ENCODE measurements around the gene CCIN. TPM values are rescaled to one million over a fixed set of nuclear protein-coding genes. Genes with fewer than 3 reads are reported as not detected.
A peak's percentile ranks its signal among the peaks of the same experiment; 100 is the strongest.

The CCIN gene
- total and polyA plus RNA-seq, 2 experiments from 2014 or later = 1.4 to 2.8 TPM

GRCh38 chr9:36213387-36213786 is 44.2 kb downstream of the CCIN start:
- DNase-seq = no peak
- Histone ChIP-seq H3K4me2 (ENCODE audit: unreplicated experiment) (no peak overlapping the region), H3K36me3 (ENCODE audit: low read depth) (peaks cover 53% of the 10 kb centered on the region), H3K4me1 (ENCODE audit: insufficient read depth) (peaks cover 25% of the 10 kb centered on the region), H3K27me3 (replicated peaks; ENCODE audit: insufficient read depth) (no peaks in the 10 kb centered on the region), H3K4me3 (no peak overlapping the region), H3K79me2 (ENCODE audit: insufficient read depth) (peaks cover 89% of the 10 kb centered on the region), H4K20me1 (ENCODE audit: insufficient read depth) (no peaks in the 10 kb centered on the region), H3K27ac (0 out of 2 replicates have a peak overlapping the region, but pooled peaks have one; percentile 31), H3F3A (ENCODE audit: insufficient read depth) (peaks cover 45% of the 10 kb centered on the region), H3K9me2 (ENCODE audit: insufficient read depth) (no peaks in the 10 kb centered on the region), H3K9ac (no peak overlapping the region), H3K9me3 (ENCODE audit: low read depth) (no peaks in the 10 kb centered on the region), H2AFZ (no peak overlapping the region)
- 96 to 100% methylated on average over 4 of the region's 4 CpGs for WGBS, 2 experiments (ENCODE audit: low coverage in 1 of 2, low lambda C conversion rate in 2 of 2, missing lambda C conversion rate in 2 of 2)
- TF ChIP-seq EZH2phosphoT487 (IDR thresholded peaks at IDR 0.05; ENCODE audit: insufficient read depth, low read depth) (no peak), EZH2 (IDR thresholded peaks at IDR 0.05; ENCODE audit: insufficient read depth, poor library complexity, severe bottlenecking) (no peak)
- in situ Hi-C loops (cut with MboI) = no loop called here

- H3K9me3 ChIP-seq (ENCODE audit: low read depth) = no peaks in the 10 kb centered on the region
- H4K20me1 ChIP-seq (ENCODE audit: insufficient read depth) = no peaks in the 10 kb centered on the region
- TF ChIP-seq EZH2phosphoT487 (IDR thresholded peaks at IDR 0.05; ENCODE audit: insufficient read depth, low read depth) (no peak), EZH2 (IDR thresholded peaks at IDR 0.05; ENCODE audit: insufficient read depth, poor library complexity, severe bottlenecking) (no peak)
- peaks cover 86% of the 10 kb centered on the region for H3K79me2 ChIP-seq (ENCODE audit: insufficient read depth)
- H3K9me2 ChIP-seq (ENCODE audit: insufficient read depth) = no peaks in the 10 kb centered on the region
- no peaks in the 10 kb centered on the region for H3K27me3 ChIP-seq (replicated peaks; ENCODE audit: insufficient read depth)
- WGBS, 2 experiments (ENCODE audit: low coverage in 1 of 2, low lambda C conversion rate in 2 of 2, missing lambda C conversion rate in 2 of 2) = 69 to 70% methylated on average over 4 of the region's 4 CpGs
- in situ Hi-C loops (cut with MboI) = no loop called here
- H3K9ac ChIP-seq = no peak overlapping the region
- peaks cover 50% of the 10 kb centered on the region for H3K36me3 ChIP-seq (ENCODE audit: low read depth)
- no peak overlapping the region for H3K4me2 ChIP-seq (ENCODE audit: unreplicated experiment)
- H3F3A ChIP-seq (ENCODE audit: insufficient read depth) = peaks cover 40% of the 10 kb centered on the region
- no peak overlapping the region for H3K4me3 ChIP-seq
- H2AFZ ChIP-seq = no peak overlapping the region
- peak overlapping the region; percentile 31 for H3K27ac ChIP-seq
- peaks cover 19% of the 10 kb centered on the region for H3K4me1 ChIP-seq (ENCODE audit: insufficient read depth)
- no peak for DNase-seq
Measured at GRCh38 chr9:36213989-36214388, 44.8 kb downstream of the CCIN start.

- H3K79me2 ChIP-seq (ENCODE audit: insufficient read depth) = peaks cover 84% of the 10 kb centered on the region
- peak overlapping the region; percentile 31 for H3K27ac ChIP-seq
- H3K4me3 ChIP-seq = no peak overlapping the region
- H2AFZ ChIP-seq = no peak overlapping the region
- H3K9me2 ChIP-seq (ENCODE audit: insufficient read depth) = no peaks in the 10 kb centered on the region
- peak; percentile 66 for DNase-seq
- peaks cover 45% of the 10 kb centered on the region for H3F3A ChIP-seq (ENCODE audit: insufficient read depth)
- peaks cover 13% of the 10 kb centered on the region; the same call in 1 of the 2 replicates for H3K4me1 ChIP-seq (ENCODE audit: insufficient read depth)
- H4K20me1 ChIP-seq (ENCODE audit: insufficient read depth) = no peaks in the 10 kb centered on the region
- no peak overlapping the region for H3K4me2 ChIP-seq (ENCODE audit: unreplicated experiment)
- in situ Hi-C loops (cut with MboI) = no loop called here
- H3K36me3 ChIP-seq (ENCODE audit: low read depth) = peaks cover 52% of the 10 kb centered on the region
- H3K9me3 ChIP-seq (ENCODE audit: low read depth) = no peaks in the 10 kb centered on the region
- no peaks in the 10 kb centered on the region for H3K27me3 ChIP-seq (replicated peaks; ENCODE audit: insufficient read depth)
- TF ChIP-seq EZH2phosphoT487 (IDR thresholded peaks at IDR 0.05; ENCODE audit: insufficient read depth, low read depth) (no peak), EZH2 (IDR thresholded peaks at IDR 0.05; ENCODE audit: insufficient read depth, poor library complexity, severe bottlenecking) (no peak)
- no peak overlapping the region for H3K9ac ChIP-seq
Measured at GRCh38 chr9:36214571-36214970, 45.4 kb downstream of the CCIN start.

GRCh38 chr9:36217256-36217968 is 48.2 kb downstream of the CCIN start:
- DNase-seq = no peak
- H3K36me3 ChIP-seq (ENCODE audit: low read depth) = peaks cover 63% of the 10 kb centered on the region
- no peak for TF ChIP-seq EZH2phosphoT487 (IDR thresholded peaks at IDR 0.05; ENCODE audit: insufficient read depth, low read depth)
- no peak for TF ChIP-seq EZH2 (IDR thresholded peaks at IDR 0.05; ENCODE audit: insufficient read depth, poor library complexity, severe bottlenecking)
- no peaks in the 10 kb centered on the region for H3K9me2 ChIP-seq (ENCODE audit: insufficient read depth)
- peaks cover 13% of the 10 kb centered on the region; the same call in 1 of the 2 replicates for H3K4me1 ChIP-seq (ENCODE audit: insufficient read depth)
- H4K20me1 ChIP-seq (ENCODE audit: insufficient read depth) = no peaks in the 10 kb centered on the region
- H3K27me3 ChIP-seq (replicated peaks; ENCODE audit: insufficient read depth) = no peaks in the 10 kb centered on the region
- H3K79me2 ChIP-seq (ENCODE audit: insufficient read depth) = peaks cover 75% of the 10 kb centered on the region
- WGBS, 2 experiments (ENCODE audit: low coverage in 1 of 2, low lambda C conversion rate in 2 of 2, missing lambda C conversion rate in 2 of 2) = 61 to 66% methylated on average over 13 of the region's 13 CpGs
- no peaks in the 10 kb centered on the region for H3K9me3 ChIP-seq (ENCODE audit: low read depth)
- in situ Hi-C loops (cut with MboI) = no loop called here
- H3K4me3 ChIP-seq = no peak overlapping the region
- no peak overlapping the region for H2AFZ ChIP-seq
- H3K27ac ChIP-seq = no peak overlapping the region
- H3F3A ChIP-seq (ENCODE audit: insufficient read depth) = peaks cover 46% of the 10 kb centered on the region
- H3K9ac ChIP-seq = no peak overlapping the region
- no peak overlapping the region for H3K4me2 ChIP-seq (ENCODE audit: unreplicated experiment)

Data from GM23248 (cell line).